ENCODE results near the gene PRKACG.

DNA sequence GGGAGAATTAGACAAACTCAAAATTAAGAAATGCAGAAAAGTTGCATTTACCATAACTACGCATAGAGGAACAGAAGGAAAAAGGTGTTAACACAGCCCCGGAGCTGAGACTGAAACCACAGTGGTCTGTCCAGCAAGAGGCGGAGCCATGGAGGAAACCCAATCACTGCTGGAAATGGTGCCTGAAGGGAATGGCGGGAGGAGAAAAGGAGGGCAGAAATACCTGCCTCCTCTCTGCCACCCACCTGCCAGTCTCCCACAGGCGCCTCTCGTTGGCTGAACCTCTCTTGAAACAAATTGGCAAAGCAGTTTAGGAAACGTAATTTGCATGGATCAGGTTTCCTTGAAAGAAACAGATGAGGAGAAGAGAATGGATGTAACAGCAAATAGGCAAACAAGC lies 9.7 kb upstream of the PRKACG start:
- no peak for TF ChIP-seq EZH2 (IDR thresholded peaks at IDR 0.05; ENCODE audit: insufficient read depth, low read length)
- TF ChIP-seq, protein P1, sequence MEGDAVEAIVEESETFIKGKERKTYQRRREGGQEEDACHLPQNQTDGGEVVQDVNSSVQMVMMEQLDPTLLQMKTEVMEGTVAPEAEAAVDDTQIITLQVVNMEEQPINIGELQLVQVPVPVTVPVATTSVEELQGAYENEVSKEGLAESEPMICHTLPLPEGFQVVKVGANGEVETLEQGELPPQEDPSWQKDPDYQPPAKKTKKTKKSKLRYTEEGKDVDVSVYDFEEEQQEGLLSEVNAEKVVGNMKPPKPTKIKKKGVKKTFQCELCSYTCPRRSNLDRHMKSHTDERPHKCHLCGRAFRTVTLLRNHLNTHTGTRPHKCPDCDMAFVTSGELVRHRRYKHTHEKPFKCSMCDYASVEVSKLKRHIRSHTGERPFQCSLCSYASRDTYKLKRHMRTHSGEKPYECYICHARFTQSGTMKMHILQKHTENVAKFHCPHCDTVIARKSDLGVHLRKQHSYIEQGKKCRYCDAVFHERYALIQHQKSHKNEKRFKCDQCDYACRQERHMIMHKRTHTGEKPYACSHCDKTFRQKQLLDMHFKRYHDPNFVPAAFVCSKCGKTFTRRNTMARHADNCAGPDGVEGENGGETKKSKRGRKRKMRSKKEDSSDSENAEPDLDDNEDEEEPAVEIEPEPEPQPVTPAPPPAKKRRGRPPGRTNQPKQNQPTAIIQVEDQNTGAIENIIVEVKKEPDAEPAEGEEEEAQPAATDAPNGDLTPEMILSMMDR (IDR thresholded peaks at IDR 0.05; ENCODE audit: insufficient read depth, low read depth, low read length): no peak
